Vagina (tissue), 2 donors: ENCODE measurements around the gene WDR1.

Experiments used
- POLR2A ChIP-seq, 2 donors: fragments of 450-650 bp; IDR thresholded peaks; one replicate each; pipeline ENCODE4 v1.6.1; 2017; ENCODE audit warnings: antibody characterized with exemption in 2 of 2, mild to moderate bottlenecking in 2 of 2, moderate library complexity in 2 of 2
- TF ChIP-seq, protein P1 (sequence below), 3 experiments: fragments of 450-650 bp in 2 of 3; fragments of 200-600 bp in 1 of 3; sonication (generic) in 1 of 3; IDR thresholded peaks; one replicate each; pipeline ENCODE4 v1.5.1; 2017 to 2019; ENCODE audit warnings: antibody characterized with exemption in 3 of 3, mild to moderate bottlenecking in 2 of 3, moderate library complexity in 2 of 3

- TF ChIP-seq POLR2A (IDR thresholded peaks at IDR 0.05): no peak
- TF ChIP-seq, protein P1, sequence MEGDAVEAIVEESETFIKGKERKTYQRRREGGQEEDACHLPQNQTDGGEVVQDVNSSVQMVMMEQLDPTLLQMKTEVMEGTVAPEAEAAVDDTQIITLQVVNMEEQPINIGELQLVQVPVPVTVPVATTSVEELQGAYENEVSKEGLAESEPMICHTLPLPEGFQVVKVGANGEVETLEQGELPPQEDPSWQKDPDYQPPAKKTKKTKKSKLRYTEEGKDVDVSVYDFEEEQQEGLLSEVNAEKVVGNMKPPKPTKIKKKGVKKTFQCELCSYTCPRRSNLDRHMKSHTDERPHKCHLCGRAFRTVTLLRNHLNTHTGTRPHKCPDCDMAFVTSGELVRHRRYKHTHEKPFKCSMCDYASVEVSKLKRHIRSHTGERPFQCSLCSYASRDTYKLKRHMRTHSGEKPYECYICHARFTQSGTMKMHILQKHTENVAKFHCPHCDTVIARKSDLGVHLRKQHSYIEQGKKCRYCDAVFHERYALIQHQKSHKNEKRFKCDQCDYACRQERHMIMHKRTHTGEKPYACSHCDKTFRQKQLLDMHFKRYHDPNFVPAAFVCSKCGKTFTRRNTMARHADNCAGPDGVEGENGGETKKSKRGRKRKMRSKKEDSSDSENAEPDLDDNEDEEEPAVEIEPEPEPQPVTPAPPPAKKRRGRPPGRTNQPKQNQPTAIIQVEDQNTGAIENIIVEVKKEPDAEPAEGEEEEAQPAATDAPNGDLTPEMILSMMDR (IDR thresholded peaks at IDR 0.05): no peak
Observed at GRCh38 chr4:10117359-10118047, 904 bp upstream of the WDR1 start.
